Measurements from ENCODE around the gene POLR3H.

Gene POLR3H

GRCh38 chr22:41526226-41526829 is 17.9 kb downstream of the POLR3H start:
- Histone ChIP-seq H3K4me3 (ENCODE audit: low read length) (no peak overlapping the region), H3K36me3 (ENCODE audit: control insufficient read depth, insufficient read depth, low read length) (peaks cover 51% of the 10 kb centered on the region), H3K27ac (ENCODE audit: low read length) (no peak overlapping the region), H3K9me3 (ENCODE audit: control insufficient read depth, insufficient read depth, low read length) (no peaks in the 10 kb centered on the region), H3K27me3 (ENCODE audit: control insufficient read depth, insufficient read depth, low read length) (no peaks in the 10 kb centered on the region), H3K4me1 (ENCODE audit: control insufficient read depth, insufficient read depth, low read length) (no peaks in the 10 kb centered on the region)
- DNase-seq (ENCODE audit: low read depth, low spot score) = no peak
- no CpG with 5 or more reads among the region's 12 CpGs for WGBS (ENCODE audit: insufficient coverage, insufficient read length)

GRCh38 chr22:41525450-41526225 is 18.6 kb downstream of the POLR3H start:
- Histone ChIP-seq H3K27ac (ENCODE audit: low read length) (no peak overlapping the region), H3K4me1 (ENCODE audit: control insufficient read depth, insufficient read depth, low read length) (no peaks in the 10 kb centered on the region), H3K36me3 (ENCODE audit: control insufficient read depth, insufficient read depth, low read length) (peaks cover 47% of the 10 kb centered on the region), H3K4me3 (ENCODE audit: low read length) (no peak overlapping the region), H3K9me3 (ENCODE audit: control insufficient read depth, insufficient read depth, low read length) (no peaks in the 10 kb centered on the region), H3K27me3 (ENCODE audit: control insufficient read depth, insufficient read depth, low read length) (no peaks in the 10 kb centered on the region)
- no peak for DNase-seq (ENCODE audit: low read depth, low spot score)
- WGBS (ENCODE audit: insufficient coverage, insufficient read length) = no CpG with 5 or more reads among the region's 13 CpGs

- no peaks in the 10 kb centered on the region for H3K4me1 ChIP-seq (ENCODE audit: control insufficient read depth, insufficient read depth, low read length)
- peaks cover 42% of the 10 kb centered on the region for H3K36me3 ChIP-seq (ENCODE audit: control insufficient read depth, insufficient read depth, low read length)
- H3K4me3 ChIP-seq (ENCODE audit: low read length) = no peak overlapping the region
- DNase-seq (ENCODE audit: low read depth, low spot score) = no peak
- H3K27ac ChIP-seq (ENCODE audit: low read length) = no peak overlapping the region
- no peaks in the 10 kb centered on the region for H3K27me3 ChIP-seq (ENCODE audit: control insufficient read depth, insufficient read depth, low read length)
- no CpG with 5 or more reads among the region's 17 CpGs for WGBS (ENCODE audit: insufficient coverage, insufficient read length)
- no peaks in the 10 kb centered on the region for H3K9me3 ChIP-seq (ENCODE audit: control insufficient read depth, insufficient read depth, low read length)
These were observed 19.3 kb downstream of the POLR3H start for GRCh38 chr22:41524809-41525449.

- no peak for DNase-seq (ENCODE audit: low read depth, low spot score)
- Histone ChIP-seq H3K4me3 (ENCODE audit: low read length) (no peak overlapping the region), H3K27ac (ENCODE audit: low read length) (no peak overlapping the region), H3K4me1 (ENCODE audit: control insufficient read depth, insufficient read depth, low read length) (no peaks in the 10 kb centered on the region), H3K36me3 (ENCODE audit: control insufficient read depth, insufficient read depth, low read length) (peaks cover 41% of the 10 kb centered on the region), H3K9me3 (ENCODE audit: control insufficient read depth, insufficient read depth, low read length) (no peaks in the 10 kb centered on the region), H3K27me3 (ENCODE audit: control insufficient read depth, insufficient read depth, low read length) (no peaks in the 10 kb centered on the region)
- WGBS (ENCODE audit: insufficient coverage, insufficient read length) = no CpG with 5 or more reads among the region's 13 CpGs
These were observed 20.0 kb downstream of the POLR3H start for GRCh38 chr22:41524251-41524661.

DNA sequence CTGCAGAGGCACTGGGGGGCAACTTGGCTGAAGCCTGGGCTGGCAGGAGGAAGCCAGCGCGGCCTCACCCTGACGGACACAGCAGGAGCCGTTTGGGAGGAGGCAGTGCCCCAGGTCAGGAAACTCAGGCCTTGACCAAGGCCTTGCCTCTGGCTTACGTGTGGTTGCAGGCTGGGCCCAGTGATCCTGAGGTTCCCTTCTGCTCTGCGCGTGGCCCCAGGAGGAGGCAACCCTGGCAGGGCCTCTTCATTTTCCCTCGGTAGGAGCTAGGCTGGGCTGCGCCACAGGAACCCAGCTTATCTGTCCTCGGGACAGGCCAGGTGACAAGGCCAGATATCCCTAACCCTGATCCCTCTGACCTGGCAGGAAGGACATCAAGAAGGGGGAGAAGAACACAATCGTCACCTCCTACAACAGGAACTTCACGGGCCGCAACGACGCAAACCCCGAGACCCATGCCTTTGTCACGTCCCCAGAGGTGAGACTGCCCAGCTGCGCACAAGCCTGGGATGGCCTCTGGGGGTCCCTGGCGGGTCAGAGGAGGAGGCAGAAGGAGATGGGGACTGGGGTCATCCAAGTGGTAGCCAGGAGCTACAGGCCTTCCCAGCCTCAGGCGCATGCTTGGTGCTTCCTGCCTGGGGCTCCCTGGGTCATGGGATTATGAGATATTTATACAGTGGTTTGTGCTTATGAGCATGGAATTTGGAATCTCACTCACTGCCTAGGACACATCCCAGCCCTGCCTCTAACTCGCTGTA is 20.6 kb downstream of the POLR3H start:
- Histone ChIP-seq H3K9me3 (ENCODE audit: control insufficient read depth, insufficient read depth, low read length) (no peaks in the 10 kb centered on the region), H3K27me3 (ENCODE audit: control insufficient read depth, insufficient read depth, low read length) (no peaks in the 10 kb centered on the region), H3K4me3 (ENCODE audit: low read length) (no peak overlapping the region), H3K27ac (ENCODE audit: low read length) (no peak overlapping the region), H3K4me1 (ENCODE audit: control insufficient read depth, insufficient read depth, low read length) (no peaks in the 10 kb centered on the region), H3K36me3 (ENCODE audit: control insufficient read depth, insufficient read depth, low read length) (peaks cover 36% of the 10 kb centered on the region)
- DNase-seq (ENCODE audit: low read depth, low spot score) = no peak
- WGBS (ENCODE audit: insufficient coverage, insufficient read length) = no CpG with 5 or more reads among the region's 21 CpGs

- H3K36me3 ChIP-seq (ENCODE audit: control insufficient read depth, insufficient read depth, low read length) = peaks cover 30% of the 10 kb centered on the region
- WGBS (ENCODE audit: insufficient coverage, insufficient read length) = no CpG with 5 or more reads among the region's 9 CpGs
- H3K4me3 ChIP-seq (ENCODE audit: low read length) = no peak overlapping the region
- no peaks in the 10 kb centered on the region for H3K4me1 ChIP-seq (ENCODE audit: control insufficient read depth, insufficient read depth, low read length)
- DNase-seq (ENCODE audit: low read depth, low spot score) = no peak
- no peak overlapping the region for H3K27ac ChIP-seq (ENCODE audit: low read length)
- H3K27me3 ChIP-seq (ENCODE audit: control insufficient read depth, insufficient read depth, low read length) = no peaks in the 10 kb centered on the region
- no peaks in the 10 kb centered on the region for H3K9me3 ChIP-seq (ENCODE audit: control insufficient read depth, insufficient read depth, low read length)
These were observed 21.5 kb downstream of the POLR3H start for GRCh38 chr22:41522813-41523212.

DNA sequence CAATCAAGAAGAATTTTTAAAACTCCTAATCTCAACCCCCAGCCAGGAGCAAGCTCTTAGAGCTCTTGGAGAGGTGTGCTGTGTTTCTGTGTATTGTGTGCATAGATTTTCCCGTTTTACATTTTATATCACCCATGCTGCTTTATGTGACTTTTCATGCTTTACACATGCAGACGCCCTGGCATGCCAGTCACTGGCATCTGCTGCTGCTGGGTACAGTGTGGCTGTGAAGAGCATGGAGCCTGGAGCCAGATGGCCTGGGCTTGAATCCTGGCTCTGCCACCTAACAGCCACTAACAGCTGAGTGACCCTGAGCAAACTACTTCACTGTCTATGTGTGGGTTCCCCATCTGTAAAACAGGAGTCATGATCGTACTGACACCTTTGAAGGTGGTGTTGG is 23.1 kb downstream of the POLR3H start:
- no peak for DNase-seq (ENCODE audit: low read depth, low spot score)
- Histone ChIP-seq H3K27me3 (ENCODE audit: control insufficient read depth, insufficient read depth, low read length) (no peaks in the 10 kb centered on the region), H3K9me3 (ENCODE audit: control insufficient read depth, insufficient read depth, low read length) (no peaks in the 10 kb centered on the region), H3K36me3 (ENCODE audit: control insufficient read depth, insufficient read depth, low read length) (peaks cover 18% of the 10 kb centered on the region), H3K27ac (ENCODE audit: low read length) (no peak overlapping the region), H3K4me3 (ENCODE audit: low read length) (no peak overlapping the region; the same call in 1 of the 2 replicates), H3K4me1 (ENCODE audit: control insufficient read depth, insufficient read depth, low read length) (no peaks in the 10 kb centered on the region)
- no CpG with 5 or more reads among the region's 3 CpGs for WGBS (ENCODE audit: insufficient coverage, insufficient read length)

- H3K4me3 ChIP-seq (ENCODE audit: low read length) = no peak overlapping the region
- DNase-seq (ENCODE audit: low read depth, low spot score) = no peak
- H3K36me3 ChIP-seq (ENCODE audit: control insufficient read depth, insufficient read depth, low read length) = 0 out of 2 replicates have a peak, but pooled peaks cover 8% of the 10 kb centered on the region
- no peaks in the 10 kb centered on the region for H3K27me3 ChIP-seq (ENCODE audit: control insufficient read depth, insufficient read depth, low read length)
- H3K27ac ChIP-seq (ENCODE audit: low read length) = no peak overlapping the region
- no peaks in the 10 kb centered on the region for H3K4me1 ChIP-seq (ENCODE audit: control insufficient read depth, insufficient read depth, low read length)
- H3K9me3 ChIP-seq (ENCODE audit: control insufficient read depth, insufficient read depth, low read length) = no peaks in the 10 kb centered on the region
- WGBS (ENCODE audit: insufficient coverage, insufficient read length) = no CpG with 5 or more reads among the region's 7 CpGs
These were observed 26.3 kb downstream of the POLR3H start for GRCh38 chr22:41518048-41518347.

- H3K4me1 ChIP-seq (ENCODE audit: control insufficient read depth, insufficient read depth, low read length) = peaks cover 3% of the 10 kb centered on the region
- H3K9me3 ChIP-seq (ENCODE audit: control insufficient read depth, insufficient read depth, low read length) = no peaks in the 10 kb centered on the region
- H3K36me3 ChIP-seq (ENCODE audit: control insufficient read depth, insufficient read depth, low read length) = 0 out of 2 replicates have a peak, but pooled peaks cover 8% of the 10 kb centered on the region
- H3K4me3 ChIP-seq (ENCODE audit: low read length) = no peak overlapping the region
- WGBS (ENCODE audit: insufficient coverage, insufficient read length) = no CpG with 5 or more reads among the region's 22 CpGs
- DNase-seq (ENCODE audit: low read depth, low spot score) = no peak
- H3K27me3 ChIP-seq (ENCODE audit: control insufficient read depth, insufficient read depth, low read length) = no peaks in the 10 kb centered on the region
- H3K27ac ChIP-seq (ENCODE audit: low read length) = no peak overlapping the region
These were observed 26.9 kb downstream of the POLR3H start for GRCh38 chr22:41517172-41518047.
